ENCODE data around the gene MAFG. TPM values are rescaled to one million over a fixed set of nuclear protein-coding genes. Genes with fewer than 3 reads are reported as not detected.

Gene MAFG
- polyA plus RNA-seq, 1 donor (not counting 4 experiments of a cell fraction or from before 2014, with no cell fraction given) = 8.3 TPM

GRCh38 chr17:81913394-81914102 is 14.0 kb downstream of the MAFG start:
- Histone ChIP-seq H3K4me2 (ENCODE audit: control insufficient read depth, extremely low read depth, insufficient read depth, low read depth, low read length) (no peak overlapping the region), H3K9me3 (ENCODE audit: control insufficient read depth, low read depth, low read length) (no peaks in the 10 kb centered on the region), H3K4me1 (ENCODE audit: control insufficient read depth, extremely low read depth, insufficient read depth, low read length) (peaks cover 36% of the 10 kb centered on the region), H3K9ac (ENCODE audit: control insufficient read depth, extremely low read depth, insufficient read depth, low read length) (no peak overlapping the region), H3K9me1 (ENCODE audit: control insufficient read depth, extremely low read depth, insufficient read depth, low read length) (peaks cover 7% of the 10 kb centered on the region), H3K36me3 (ENCODE audit: control insufficient read depth in 2 of 2, extremely low read depth in 1 of 2, insufficient read depth in 2 of 2, low read length in 2 of 2) (peaks cover 22 to 27% of the 10 kb centered on the region in 2 experiments), H4K20me1 (ENCODE audit: control insufficient read depth, extremely low read depth, insufficient read depth, low read length) (peaks cover 7% of the 10 kb centered on the region), H3K4me3 (ENCODE audit: control insufficient read depth in 2 of 3, extremely low read depth in 1 of 3, insufficient read depth in 2 of 3, low read depth in 1 of 3, low read length in 3 of 3) (no peak overlapping the region), H2AFZ (ENCODE audit: control insufficient read depth, low read length) (no peak overlapping the region), H3K27me3 (ENCODE audit: control insufficient read depth, extremely low read depth, insufficient read depth, low read length) (no peaks in the 10 kb centered on the region), H3K79me2 (ENCODE audit: control insufficient read depth, insufficient read depth, low read length) (peaks cover 34% of the 10 kb centered on the region), H3K27ac (ENCODE audit: control insufficient read depth, insufficient read depth, low read length) (peak overlapping the region; percentile 2)
- FAIRE-seq (no peak), DNase-seq (ENCODE audit: low read depth, low spot score) (no peak)
- dilution Hi-C loops (cut with MboI; ENCODE audit: extremely low pct_ligation_motif_present, low sequenced_read_pairs) = no loop called here
- TF ChIP-seq EZH2 (IDR thresholded peaks at IDR 0.05; ENCODE audit: low read length) (no peak), CTCF (optimal IDR thresholded peaks at IDR 0.05 in 1 of 3, IDR thresholded peaks at IDR 0.05 in 1 of 3, conservative IDR thresholded peaks at IDR 0.05 in 1 of 3; ENCODE audit: extremely low read depth in 1 of 3, insufficient read depth in 2 of 3, low read length in 3 of 3) (no peak)

GRCh38 chr17:81912441-81913309 is 14.9 kb downstream of the MAFG start:
- peak overlapping the region; percentile 28 for H3K4me2 ChIP-seq (ENCODE audit: control insufficient read depth, extremely low read depth, insufficient read depth, low read depth, low read length)

More at GRCh38 chr17:81912441-81913309, 14.9 kb downstream of the MAFG start:
- Histone ChIP-seq H3K4me3 (ENCODE audit: control insufficient read depth in 2 of 3, extremely low read depth in 1 of 3, insufficient read depth in 2 of 3, low read depth in 1 of 3, low read length in 3 of 3) (no peak overlapping the region), H3K27me3 (ENCODE audit: control insufficient read depth, extremely low read depth, insufficient read depth, low read length) (no peaks in the 10 kb centered on the region), H3K79me2 (ENCODE audit: control insufficient read depth, insufficient read depth, low read length) (peaks cover 34% of the 10 kb centered on the region), H3K9me3 (ENCODE audit: control insufficient read depth, low read depth, low read length) (no peaks in the 10 kb centered on the region), H3K27ac (ENCODE audit: control insufficient read depth, insufficient read depth, low read length) (peak overlapping the region; percentile 8), H3K9ac (ENCODE audit: control insufficient read depth, extremely low read depth, insufficient read depth, low read length) (no peak overlapping the region), H2AFZ (ENCODE audit: control insufficient read depth, low read length) (no peak overlapping the region), H3K9me1 (ENCODE audit: control insufficient read depth, extremely low read depth, insufficient read depth, low read length) (peaks cover 7% of the 10 kb centered on the region), H4K20me1 (ENCODE audit: control insufficient read depth, extremely low read depth, insufficient read depth, low read length) (peaks cover 7% of the 10 kb centered on the region), H3K4me1 (ENCODE audit: control insufficient read depth, extremely low read depth, insufficient read depth, low read length) (peaks cover 36% of the 10 kb centered on the region), H3K36me3 (ENCODE audit: control insufficient read depth in 2 of 2, extremely low read depth in 1 of 2, insufficient read depth in 2 of 2, low read length in 2 of 2) (peaks cover 27 to 35% of the 10 kb centered on the region in 2 experiments)
- dilution Hi-C loops (cut with MboI; ENCODE audit: extremely low pct_ligation_motif_present, low sequenced_read_pairs) = no loop called here
- DNase-seq (ENCODE audit: low read depth, low spot score) (peak; percentile 91), FAIRE-seq (no peak)
- TF ChIP-seq EZH2 (IDR thresholded peaks at IDR 0.05; ENCODE audit: low read length) (no peak), CTCF (optimal IDR thresholded peaks at IDR 0.05 in 1 of 3, IDR thresholded peaks at IDR 0.05 in 1 of 3, conservative IDR thresholded peaks at IDR 0.05 in 1 of 3; ENCODE audit: extremely low read depth in 1 of 3, insufficient read depth in 2 of 3, low read length in 3 of 3) (peak in 1 of 3 experiments; percentile 43)
